Bronchial epithelial cell (primary cell): ENCODE results near the gene KIF17. TPM values are rescaled to one million over a fixed set of nuclear protein-coding genes. Genes with fewer than 3 reads are reported as not detected.
A peak's percentile ranks its signal among the peaks of the same experiment; 100 is the strongest.

Experiments used
- DNase-seq: peaks from one replicate; pipeline ENCODE4 v3.0.0-alpha.2; 2010; ENCODE audit warnings: low read depth
- FAIRE-seq: peaks from 2 replicates; lab custom pipeline; 2011; peaks lifted over from hg19 to GRCh38; lab: Jason Lieb, UNC
- H3K27me3 ChIP-seq: 2 replicates; pipeline ENCODE4 v1.5.1; 2011; ENCODE audit warnings: low read length; ENCODE audit not compliant: control insufficient read depth, insufficient read depth
- H3K36me3 ChIP-seq: 2 replicates; pipeline ENCODE4 v1.5.1; 2011; ENCODE audit warnings: low read length; ENCODE audit not compliant: control insufficient read depth, insufficient read depth
- H3K4me3 ChIP-seq: 2 replicates; pipeline ENCODE4 v1.5.1; 2011; ENCODE audit warnings: mild to moderate bottlenecking, low read depth, low read length, control low read depth
- total RNA-seq: library from RNA; depleted of rRNA; stranded (reverse); fragments of >200 nt; gene quantifications from 2 replicates; pipeline ENCODE4 v1.2.1, GENCODE V29; 2014
- TF ChIP-seq, protein P1 (sequence below): IDR thresholded peaks from 2 replicates; pipeline ENCODE4 v1.5.1; 2011; ENCODE audit warnings: mild to moderate bottlenecking, moderate library complexity, low read length, control low read depth, inconsistent platforms; ENCODE audit not compliant: insufficient read depth, severe bottlenecking

KIF17 gene
- total RNA-seq, 1 donor from 2014 or later: 3.2 TPM

DNA sequence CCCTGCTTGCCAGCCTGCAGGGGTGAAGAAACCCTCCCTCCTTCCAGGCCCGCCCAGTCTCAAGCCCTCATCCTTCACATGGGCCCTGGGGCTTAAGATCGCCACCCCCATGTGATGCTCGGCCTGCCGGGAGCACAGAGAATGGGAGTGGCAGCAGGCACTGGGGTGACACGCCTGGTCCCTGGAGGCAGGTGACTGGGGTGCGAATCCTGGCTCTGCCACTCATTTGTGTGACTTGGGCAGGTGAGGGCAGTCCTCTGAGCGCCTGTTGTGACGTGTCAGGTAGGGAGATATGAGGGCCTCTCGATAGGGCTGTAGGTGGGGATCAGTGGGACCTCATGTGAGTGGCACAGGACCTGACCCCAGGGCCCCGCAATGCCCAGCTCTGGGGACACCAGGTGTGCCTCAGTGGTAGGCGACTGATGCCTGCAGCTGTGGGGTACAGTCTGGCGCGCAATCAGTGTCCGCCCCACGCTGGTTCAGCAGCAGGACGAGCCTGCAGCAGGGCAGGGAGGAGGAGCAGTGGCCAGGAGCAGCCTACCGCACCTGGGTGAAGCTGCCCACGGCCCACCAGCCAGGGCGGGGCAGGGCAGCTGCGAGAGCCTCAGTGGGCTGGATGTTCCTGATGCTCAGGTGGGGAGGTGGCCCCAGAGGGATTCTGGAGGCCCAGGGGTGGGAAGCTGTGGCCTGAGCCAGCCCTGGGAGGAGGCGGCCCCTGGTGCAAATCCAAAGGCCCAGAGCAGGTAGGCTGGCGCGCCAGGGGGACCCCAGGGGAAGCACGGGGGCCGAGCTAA is 8.5 kb upstream of the KIF17 start:
- FAIRE-seq: no peak
- no peaks in the 10 kb centered on the region for H3K27me3 ChIP-seq
- DNase-seq: no peak
- peaks cover 11% of the 10 kb centered on the region for H3K36me3 ChIP-seq
- H3K4me3 ChIP-seq: no peak overlapping the region
- TF ChIP-seq, protein P1, sequence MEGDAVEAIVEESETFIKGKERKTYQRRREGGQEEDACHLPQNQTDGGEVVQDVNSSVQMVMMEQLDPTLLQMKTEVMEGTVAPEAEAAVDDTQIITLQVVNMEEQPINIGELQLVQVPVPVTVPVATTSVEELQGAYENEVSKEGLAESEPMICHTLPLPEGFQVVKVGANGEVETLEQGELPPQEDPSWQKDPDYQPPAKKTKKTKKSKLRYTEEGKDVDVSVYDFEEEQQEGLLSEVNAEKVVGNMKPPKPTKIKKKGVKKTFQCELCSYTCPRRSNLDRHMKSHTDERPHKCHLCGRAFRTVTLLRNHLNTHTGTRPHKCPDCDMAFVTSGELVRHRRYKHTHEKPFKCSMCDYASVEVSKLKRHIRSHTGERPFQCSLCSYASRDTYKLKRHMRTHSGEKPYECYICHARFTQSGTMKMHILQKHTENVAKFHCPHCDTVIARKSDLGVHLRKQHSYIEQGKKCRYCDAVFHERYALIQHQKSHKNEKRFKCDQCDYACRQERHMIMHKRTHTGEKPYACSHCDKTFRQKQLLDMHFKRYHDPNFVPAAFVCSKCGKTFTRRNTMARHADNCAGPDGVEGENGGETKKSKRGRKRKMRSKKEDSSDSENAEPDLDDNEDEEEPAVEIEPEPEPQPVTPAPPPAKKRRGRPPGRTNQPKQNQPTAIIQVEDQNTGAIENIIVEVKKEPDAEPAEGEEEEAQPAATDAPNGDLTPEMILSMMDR: no peak

DNA sequence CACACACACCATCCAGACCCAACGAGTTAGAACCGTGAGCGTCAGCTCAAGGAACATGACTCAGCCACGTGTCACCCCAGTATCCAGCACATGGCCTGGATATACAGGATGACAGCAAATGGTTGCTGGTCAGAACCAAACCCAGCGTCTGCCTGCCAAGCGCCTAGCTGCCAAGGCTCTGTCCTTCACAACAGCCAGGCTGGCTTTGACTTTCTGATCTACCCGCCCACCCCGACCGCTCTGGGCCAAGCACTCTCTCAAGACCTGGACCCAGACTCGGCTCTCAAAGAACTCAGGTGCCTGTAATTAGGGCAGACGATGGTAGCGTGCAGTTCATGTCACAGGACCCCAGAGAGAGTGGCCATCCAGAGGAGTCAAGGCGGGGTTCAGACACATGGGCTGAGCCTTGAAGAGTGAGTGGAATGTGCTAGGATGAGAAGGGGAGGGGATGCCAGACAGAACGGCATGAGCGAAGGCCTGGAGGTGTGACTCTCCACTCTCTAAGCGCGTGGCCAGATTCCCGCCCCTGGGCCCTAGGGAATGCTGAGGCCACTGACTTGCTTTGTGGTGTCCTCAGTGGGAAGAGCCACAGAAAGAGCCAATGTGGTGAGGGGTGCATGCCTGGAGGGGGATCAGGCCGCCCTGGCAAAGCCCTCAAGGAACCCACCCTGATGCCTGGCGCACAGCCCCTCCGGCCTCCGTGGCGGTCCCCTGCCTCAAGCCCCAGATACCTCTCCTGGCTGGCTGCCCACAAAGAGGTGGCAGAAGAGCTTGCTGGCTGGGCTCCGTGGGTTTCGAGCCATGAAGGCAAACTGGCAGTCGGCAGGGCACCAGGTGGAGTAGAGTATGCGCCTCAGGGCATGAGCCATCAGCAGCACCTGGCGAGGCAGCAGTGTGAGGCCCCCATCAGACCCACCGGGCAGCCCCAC is 7.6 kb upstream of the KIF17 start:
- no peaks in the 10 kb centered on the region for H3K27me3 ChIP-seq
- TF ChIP-seq, protein P1: no peak
- FAIRE-seq (peak; percentile 92), DNase-seq (peak; percentile 72)
- H3K4me3 ChIP-seq: no peak overlapping the region
- peaks cover 11% of the 10 kb centered on the region for H3K36me3 ChIP-seq

GRCh38 chr1:20724364-20725188 is 6.8 kb upstream of the KIF17 start:
- peaks cover 11% of the 10 kb centered on the region for H3K36me3 ChIP-seq
- FAIRE-seq (no peak), DNase-seq (no peak)
- TF ChIP-seq, protein P1: no peak
- H3K4me3 ChIP-seq: no peak overlapping the region
- H3K27me3 ChIP-seq: no peaks in the 10 kb centered on the region

DNA sequence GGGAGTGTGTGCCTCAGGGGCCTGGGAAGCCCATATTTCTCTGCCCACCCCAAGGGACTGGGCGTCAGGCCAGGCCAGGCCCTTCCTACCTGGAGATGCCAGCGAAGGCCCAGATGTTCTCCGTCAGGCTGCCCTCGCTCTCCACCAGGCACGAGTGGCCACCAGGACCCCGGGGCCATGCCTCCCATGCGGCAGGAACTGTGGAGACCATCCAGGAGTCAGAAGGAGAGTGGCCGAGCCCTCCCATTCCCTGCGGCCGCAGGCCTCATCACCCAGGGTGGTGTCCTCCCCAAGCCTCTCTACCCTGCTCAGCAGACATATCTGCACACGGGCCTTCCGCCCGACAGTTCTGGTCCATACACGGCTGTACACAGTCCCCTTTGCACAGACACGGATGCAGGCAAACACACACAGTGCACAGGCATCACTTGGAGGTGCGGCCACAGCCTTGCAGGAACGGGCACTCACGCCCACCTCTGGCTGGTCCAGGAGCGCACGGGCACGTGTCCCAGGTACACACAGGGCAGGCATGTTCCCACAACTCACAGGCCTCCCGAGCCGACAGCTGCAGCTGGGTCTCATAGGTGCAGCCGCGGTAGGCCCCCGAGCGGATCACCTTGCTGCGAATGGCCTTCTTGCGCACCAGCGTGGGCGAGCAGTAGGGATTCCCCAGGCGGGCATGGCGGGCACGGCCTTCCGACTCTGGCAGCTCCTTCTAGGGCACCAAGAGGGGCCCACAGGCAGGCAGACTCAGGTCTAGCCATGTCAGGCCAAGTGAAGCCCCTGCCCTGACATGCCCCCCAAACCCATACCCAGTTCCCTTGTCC is 5.9 kb upstream of the KIF17 start:
- H3K27me3 ChIP-seq: no peaks in the 10 kb centered on the region
- TF ChIP-seq, protein P1: no peak
- no peak overlapping the region for H3K4me3 ChIP-seq
- peaks cover 11% of the 10 kb centered on the region for H3K36me3 ChIP-seq
- FAIRE-seq (no peak), DNase-seq (no peak)

DNA sequence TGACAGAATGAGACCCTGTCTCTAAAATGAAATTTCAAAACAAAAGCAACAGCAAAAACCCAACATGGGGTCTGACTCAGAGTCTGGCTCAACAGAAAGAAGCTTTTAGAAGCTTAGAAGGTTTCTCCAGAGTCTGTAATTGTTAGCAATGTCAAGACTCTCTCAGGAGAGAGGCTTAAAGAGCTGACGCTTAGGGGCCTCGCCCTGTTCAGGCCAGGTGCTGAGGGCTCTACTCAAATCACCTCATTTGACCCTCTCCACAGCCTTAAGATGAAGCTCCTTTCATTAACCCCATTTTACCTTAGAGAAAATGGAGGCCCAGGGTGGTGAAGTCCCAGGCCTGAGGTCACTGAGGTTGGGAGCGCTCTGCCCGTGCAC is 5.3 kb upstream of the KIF17 start:
- Histone ChIP-seq H3K36me3 (peaks cover 11% of the 10 kb centered on the region), H3K4me3 (no peak overlapping the region), H3K27me3 (no peaks in the 10 kb centered on the region)
- TF ChIP-seq, protein P1: no peak
- no peak for DNase-seq
- FAIRE-seq: peak; percentile 7
